Stomach (tissue), 9 donors: ENCODE data around the gene CHCHD6. TPM values are rescaled to one million over a fixed set of nuclear protein-coding genes. Genes with fewer than 3 reads are reported as not detected.

Experiments
- DNase-seq, 2 donors: peaks; one replicate each; pipeline versions ENCODE4 v3.0.0 to v3.0.0-alpha.2; 2013 to 2019
- H3K27ac ChIP-seq, 5 donors: fragments of 200-600 bp in 4 of 5; sonication (generic) in 4 of 5; one replicate each; pipeline ENCODE4 v1.5.1; 2013 to 2019; ENCODE audit warnings: mild to moderate bottlenecking in 1 of 5, moderate library complexity in 1 of 5
- H3K27me3 ChIP-seq, 3 donors: fragments of 200-600 bp; sonication (generic); one replicate each; pipeline ENCODE4 v1.5.1; 2017 to 2019; ENCODE audit warnings: mixed run types in 1 of 3
- H3K36me3 ChIP-seq, 4 donors: fragments of 200-600 bp; sonication (generic); 1 replicate in 3 of 4; 2 replicates in 1 of 4; pipeline ENCODE4 v1.5.1; 2016 to 2019
- H3K4me1 ChIP-seq, 4 donors: fragments of 200-600 bp; sonication (generic); one replicate each; pipeline ENCODE4 v1.5.1; 2016 to 2019
- H3K4me3 ChIP-seq, 4 donors: fragments of 200-600 bp; sonication (generic) in 3 of 4; one replicate each; pipeline ENCODE4 v1.5.1; 2016 to 2019; ENCODE audit warnings: mild to moderate bottlenecking in 1 of 4
- H3K9me3 ChIP-seq, 4 donors: fragments of 200-600 bp; sonication (generic); one replicate each; pipeline ENCODE4 v1.5.1; 2016 to 2019
- EP300 ChIP-seq: sonication (generic); formaldehyde crosslinking; IDR thresholded peaks from one replicate; pipeline ENCODE4 v1.6.1; 2017; ENCODE audit warnings: antibody characterized with exemption
- POLR2A ChIP-seq, 4 donors: fragments of 450-650 bp; IDR thresholded peaks; one replicate each; pipeline ENCODE4 v1.6.1; 2016; ENCODE audit warnings: antibody characterized with exemption in 4 of 4, control low read depth in 2 of 4, mild to moderate bottlenecking in 1 of 4, moderate library complexity in 1 of 4
- POLR2AphosphoS5 ChIP-seq, 3 donors: sonication (generic); formaldehyde crosslinking; IDR thresholded peaks; one replicate each; pipeline ENCODE4 v1.6.1; 2016; ENCODE audit warnings: antibody characterized with exemption in 3 of 3
- WGBS, 5 donors: extraction: QIAGEN DNeasy Blood & Tissue Kit in 3 of 5; methylation state at CpG; one replicate each; pipeline versions ENCODE4 v1.1.5 to v1.1.7; 2013 to 2018; 5-methylcytosine and 5-hydroxymethylcytosine counted together
- intact Hi-C: fragments of 100-400 bp; cut with DNase I; formaldehyde crosslinking; loops from one replicate; pipeline ENCODE4 v1.15.1; 2023; ENCODE audit warnings: low total_unique reads
- polyA plus RNA-seq, 3 donors: library from polyadenylated mRNA; stranded (reverse); fragments of 200-250 nt; gene quantifications; one replicate each; pipeline ENCODE4 v1.2.3, GENCODE V29; 2013
- total RNA-seq, 5 donors: library from RNA; depleted of rRNA; stranded (reverse); fragments of >200 nt; gene quantifications; one replicate each; pipeline versions ENCODE4 v1.1.0 to v1.2.3, GENCODE V29; 2014 to 2016
- TF ChIP-seq, protein P1 (sequence below), 7 experiments: fragments of 450-650 bp in 4 of 7; fragments of 200-600 bp in 3 of 7; sonication (generic) in 3 of 7; IDR thresholded peaks; one replicate each; pipeline ENCODE4 v1.5.1; 2016 to 2019; ENCODE audit warnings: antibody characterized with exemption in 7 of 7, control low read depth in 2 of 7, mild to moderate bottlenecking in 1 of 7
- donor health status: healthy with polysubstance abuse.
- donor health status: Bipolar disorder and iron deficiency.
- donor health status: healthy.

Gene CHCHD6
- total and polyA plus RNA-seq, 8 donors, result 4.0 to 40.8 (median 11.9) TPM; not detected in 1

DNA sequence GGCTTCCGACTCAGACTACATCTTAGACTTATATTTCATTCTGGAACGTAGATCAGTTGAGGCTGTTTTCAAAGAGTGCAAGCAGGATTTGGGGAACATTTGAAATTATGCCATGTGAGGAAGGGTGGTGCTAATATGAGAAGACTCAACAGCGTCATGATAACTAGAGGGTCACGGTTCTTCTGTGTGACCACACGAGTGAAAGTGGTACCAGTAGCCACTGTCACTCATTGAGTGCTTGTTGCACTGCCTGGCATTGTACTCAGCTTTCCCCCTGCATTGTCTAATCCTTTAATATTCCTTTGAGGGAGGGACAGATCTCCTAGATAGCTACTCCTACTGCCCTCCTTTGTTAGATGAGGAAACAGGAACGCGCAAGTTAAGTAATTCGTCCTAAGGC lies 197.6 kb downstream of the CHCHD6 start:
- WGBS, 5 donors, result 95 to 97% (median 96%) methylated on average over 8 of the region's 8 CpGs
- intact Hi-C loops, result no loop called here
- H3K27me3 ChIP-seq, result no peaks in the 10 kb centered on the region
- H3K4me3 ChIP-seq, result no peak overlapping the region
- H3K4me1 ChIP-seq, result peaks cover 0 to 5% (median 0%) of the 10 kb centered on the region in 4 donors
- TF ChIP-seq POLR2A (IDR thresholded peaks at IDR 0.05) (no peak), POLR2AphosphoS5 (IDR thresholded peaks at IDR 0.05) (no peak), EP300 (no peak)
- TF ChIP-seq, protein P1, sequence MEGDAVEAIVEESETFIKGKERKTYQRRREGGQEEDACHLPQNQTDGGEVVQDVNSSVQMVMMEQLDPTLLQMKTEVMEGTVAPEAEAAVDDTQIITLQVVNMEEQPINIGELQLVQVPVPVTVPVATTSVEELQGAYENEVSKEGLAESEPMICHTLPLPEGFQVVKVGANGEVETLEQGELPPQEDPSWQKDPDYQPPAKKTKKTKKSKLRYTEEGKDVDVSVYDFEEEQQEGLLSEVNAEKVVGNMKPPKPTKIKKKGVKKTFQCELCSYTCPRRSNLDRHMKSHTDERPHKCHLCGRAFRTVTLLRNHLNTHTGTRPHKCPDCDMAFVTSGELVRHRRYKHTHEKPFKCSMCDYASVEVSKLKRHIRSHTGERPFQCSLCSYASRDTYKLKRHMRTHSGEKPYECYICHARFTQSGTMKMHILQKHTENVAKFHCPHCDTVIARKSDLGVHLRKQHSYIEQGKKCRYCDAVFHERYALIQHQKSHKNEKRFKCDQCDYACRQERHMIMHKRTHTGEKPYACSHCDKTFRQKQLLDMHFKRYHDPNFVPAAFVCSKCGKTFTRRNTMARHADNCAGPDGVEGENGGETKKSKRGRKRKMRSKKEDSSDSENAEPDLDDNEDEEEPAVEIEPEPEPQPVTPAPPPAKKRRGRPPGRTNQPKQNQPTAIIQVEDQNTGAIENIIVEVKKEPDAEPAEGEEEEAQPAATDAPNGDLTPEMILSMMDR (IDR thresholded peaks at IDR 0.05), result no peak
- no peak overlapping the region for H3K27ac ChIP-seq
- no peaks in the 10 kb centered on the region for H3K36me3 ChIP-seq
- no peak for DNase-seq
- no peaks in the 10 kb centered on the region for H3K9me3 ChIP-seq

DNA sequence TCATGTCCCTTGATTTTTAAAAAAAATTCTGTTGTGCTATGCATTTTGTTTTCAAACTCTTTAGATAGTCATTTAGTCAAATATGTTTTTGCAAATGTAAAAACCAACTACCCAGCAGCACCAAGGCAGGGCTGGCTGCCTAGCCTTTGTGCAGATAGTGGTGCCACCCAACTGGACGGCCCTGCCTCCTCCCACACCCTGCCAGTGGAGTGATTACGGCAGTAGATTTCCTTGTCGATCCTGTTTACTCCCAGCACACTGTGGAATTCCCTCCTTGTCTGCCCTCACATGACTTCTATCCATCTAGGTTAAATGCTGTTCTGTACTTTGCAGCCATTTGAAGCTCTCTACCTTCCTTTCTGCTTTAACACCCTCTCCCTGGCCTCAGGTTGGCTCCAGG lies 199.5 kb downstream of the CHCHD6 start:
- intact Hi-C loops, result no loop called here
- DNase-seq, result peak; percentile 60 to 65
- H3K36me3 ChIP-seq, result no peaks in the 10 kb centered on the region
- TF ChIP-seq POLR2AphosphoS5 (IDR thresholded peaks at IDR 0.05) (peak in 1 of 3 donors; percentile 71), POLR2A (IDR thresholded peaks at IDR 0.05) (no peak)
- H3K9me3 ChIP-seq, result no peaks in the 10 kb centered on the region
- H3K4me1 ChIP-seq, result peaks cover 0 to 5% (median 0%) of the 10 kb centered on the region in 4 donors
- no peaks in the 10 kb centered on the region for H3K27me3 ChIP-seq
- no peak overlapping the region for H3K4me3 ChIP-seq
- 29 to 65% (median 39%) methylated on average over 3 of the region's 3 CpGs for WGBS, 5 donors
- no peak overlapping the region for H3K27ac ChIP-seq

DNA sequence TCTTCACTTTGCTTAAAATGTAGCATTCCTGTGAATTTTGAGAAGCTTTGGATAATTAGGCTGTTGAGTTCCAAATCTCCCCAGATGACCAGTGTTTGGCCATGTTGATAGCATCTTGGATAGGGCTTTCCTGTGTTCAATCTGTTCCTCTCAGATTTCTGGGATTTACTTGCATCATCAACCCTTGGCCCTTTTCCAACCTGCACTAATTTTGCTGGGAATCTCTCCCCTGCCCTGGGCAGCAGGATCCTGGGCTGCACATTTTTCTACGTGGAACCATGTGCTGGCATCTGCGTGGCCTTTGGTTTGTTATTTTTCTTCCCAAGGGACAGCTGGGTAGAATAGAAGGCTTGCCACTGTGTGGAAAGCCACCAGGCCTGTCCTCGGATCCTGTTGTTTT lies 203.5 kb downstream of the CHCHD6 start:
- TF ChIP-seq POLR2AphosphoS5 (IDR thresholded peaks at IDR 0.05), result no peak
- TF ChIP-seq EP300, result no peak
- no peak for TF ChIP-seq POLR2A (IDR thresholded peaks at IDR 0.05)
- TF ChIP-seq, protein P1 (IDR thresholded peaks at IDR 0.05), result no peak
- DNase-seq, result no peak
- Histone ChIP-seq H3K9me3 (no peaks in the 10 kb centered on the region), H3K4me1 (peaks cover 0 to 21% (median 0%) of the 10 kb centered on the region in 4 donors), H3K27me3 (no peaks in the 10 kb centered on the region), H3K4me3 (no peak overlapping the region), H3K36me3 (no peaks in the 10 kb centered on the region), H3K27ac (no peak overlapping the region)
- 84 to 94% (median 90%) methylated on average over 3 of the region's 3 CpGs for WGBS, 5 donors
- intact Hi-C loops, result no loop called here

DNA sequence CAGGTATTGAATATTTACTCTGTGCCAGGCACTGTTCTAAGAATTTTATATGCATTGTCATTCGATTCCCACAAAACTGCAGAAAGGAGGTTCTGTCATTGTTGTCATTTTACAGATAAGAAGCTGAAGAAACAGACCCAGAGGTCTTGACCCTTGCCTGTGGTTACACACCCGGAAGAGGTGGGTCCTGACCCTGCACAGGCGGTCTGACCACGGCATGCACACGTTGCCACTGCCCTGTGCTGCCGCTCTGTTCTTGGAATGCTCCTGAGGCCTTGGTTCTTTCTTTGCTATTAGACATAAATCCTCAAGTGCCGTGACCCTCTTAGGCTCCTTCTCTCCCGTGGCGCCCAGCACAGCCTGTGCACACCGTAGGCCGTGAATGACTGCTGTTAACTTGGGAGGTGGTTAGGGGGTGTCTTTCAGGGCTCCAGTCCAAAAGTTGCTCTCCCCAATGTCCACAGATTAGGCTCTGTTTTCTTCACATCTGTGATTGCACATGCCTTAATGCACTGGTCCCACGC lies 204.8 kb downstream of the CHCHD6 start:
- Histone ChIP-seq H3K9me3 (no peaks in the 10 kb centered on the region), H3K27me3 (no peaks in the 10 kb centered on the region), H3K4me1 (peaks cover 0 to 20% (median 0%) of the 10 kb centered on the region in 4 donors), H3K36me3 (no peaks in the 10 kb centered on the region), H3K27ac (no peak overlapping the region), H3K4me3 (no peak overlapping the region)
- WGBS, 5 donors, result 72 to 79% (median 75%) methylated on average over 12 of the region's 12 CpGs
- intact Hi-C loops, result no loop called here
- TF ChIP-seq, protein P1 (IDR thresholded peaks at IDR 0.05), result no peak
- TF ChIP-seq POLR2AphosphoS5 (IDR thresholded peaks at IDR 0.05), result no peak
- no peak for TF ChIP-seq EP300
- no peak for TF ChIP-seq POLR2A (IDR thresholded peaks at IDR 0.05)
- DNase-seq, result no peak

- Histone ChIP-seq H3K4me1 (peaks cover 0 to 20% (median 0%) of the 10 kb centered on the region in 4 donors), H3K27me3 (no peaks in the 10 kb centered on the region), H3K36me3 (peaks cover 0 to 6% (median 4%) of the 10 kb centered on the region in 4 donors), H3K9me3 (no peaks in the 10 kb centered on the region), H3K27ac (no peak overlapping the region), H3K4me3 (no peak overlapping the region)
- TF ChIP-seq EP300, result no peak
- DNase-seq, result no peak
- intact Hi-C loops, result no loop called here
- WGBS, 5 donors, result 84 to 96% (median 93%) methylated on average over 3 of the region's 3 CpGs
These were observed 206.2 kb downstream of the CHCHD6 start for GRCh38 chr3:126910231-126910630.
